GM19467 (cell line): ENCODE measurements around the gene MYH14.

Experiments
- ATAC-seq: cut with Tn5 transposase; IDR thresholded peaks from one replicate; pipeline ENCODE4 v1.9.1; 2021; ENCODE audit warnings: mild to moderate bottlenecking, moderate library complexity; ENCODE audit not compliant: unreplicated experiment

MYH14 gene

DNA sequence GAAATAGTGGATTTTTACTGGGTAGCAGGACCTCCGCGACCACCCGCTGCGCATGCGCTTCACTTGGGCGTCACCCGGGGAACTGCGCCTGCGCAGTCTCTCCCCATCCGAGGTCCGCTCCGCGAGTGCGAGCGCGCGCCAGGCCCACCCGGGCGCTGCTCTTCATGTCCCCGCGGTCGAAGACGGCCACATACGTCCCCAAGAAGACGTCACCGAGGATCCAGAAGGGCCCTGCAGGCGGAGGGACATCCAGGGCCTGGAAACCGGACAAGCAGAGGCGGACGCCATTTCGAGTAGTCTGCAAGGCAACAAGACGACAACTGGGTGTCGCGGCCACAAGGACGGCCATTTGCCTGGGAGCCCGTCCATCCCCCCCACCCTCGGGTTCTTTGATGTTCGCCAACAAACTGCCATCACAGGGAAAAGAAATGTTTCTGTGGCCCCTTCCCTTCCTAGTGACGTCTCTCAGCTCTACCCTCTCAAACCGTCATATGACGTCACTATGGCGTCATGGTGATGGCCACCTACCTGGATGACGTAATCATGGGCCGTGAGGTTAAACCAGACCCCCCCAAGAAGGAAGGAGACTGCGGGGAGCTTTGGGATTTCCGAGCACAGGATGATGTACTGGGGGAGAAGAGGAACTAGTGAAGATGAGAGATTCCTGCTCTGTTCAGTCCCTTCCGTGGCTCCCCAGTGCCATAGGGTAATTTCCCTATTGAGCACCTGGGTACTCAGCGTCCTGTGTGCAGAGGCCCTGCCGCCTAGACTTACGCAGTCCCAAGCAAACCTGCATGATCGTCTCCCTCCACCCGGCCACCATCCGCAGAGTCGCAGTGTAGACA, 155.3 kb downstream of the MYH14 start:
- no peak for ATAC-seq

DNA sequence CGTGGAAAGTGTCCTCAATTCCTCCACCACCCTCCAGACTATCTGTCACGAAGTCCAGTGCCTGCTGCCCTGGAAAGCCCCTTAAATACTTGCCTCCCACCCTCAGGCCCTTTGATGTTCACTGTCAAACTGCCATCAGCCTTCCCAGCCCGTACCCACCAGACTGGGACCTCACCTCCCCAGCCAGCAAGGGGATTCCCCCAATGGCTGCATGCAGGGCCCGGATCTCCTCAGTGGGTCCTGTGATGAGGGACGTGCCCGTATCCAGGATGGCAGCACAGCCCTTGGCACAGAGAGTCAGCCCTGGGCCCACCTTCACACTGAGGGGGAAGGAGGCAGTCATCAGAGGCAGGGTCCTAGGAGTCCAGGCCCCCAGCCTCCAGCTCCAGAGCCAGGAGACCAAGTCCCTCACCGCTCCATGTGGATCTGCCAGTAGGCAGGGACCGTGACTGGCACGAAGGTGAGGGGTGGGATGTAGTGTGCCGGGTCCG, 156.0 kb downstream of the MYH14 start:
- ATAC-seq, result no peak
